Measurements from ENCODE around the gene PAF1.

- TF ChIP-seq CTCF (IDR thresholded peaks at IDR 0.05; ENCODE audit: low read depth, low read length, missing input control) = no peak
- TF ChIP-seq RAD21 (IDR thresholded peaks at IDR 0.05) = no peak
- TF ChIP-seq JUND (IDR thresholded peaks at IDR 0.05) = no peak
- no peak for TF ChIP-seq HNF4A (conservative IDR thresholded peaks at IDR 0.05)
Measured at GRCh38 chr19:39427707-39428106, 36.8 kb upstream of the PAF1 start.

Data from liver (tissue), 3 donors.